A673 (cell line): ENCODE results near the gene PDE9A. TPM values are rescaled to one million over a fixed set of nuclear protein-coding genes. Genes with fewer than 3 reads are reported as not detected.
"Not testable (repeated sequence)": the region's sequence is repeated elsewhere in the genome, so short reads cannot be mapped to it uniquely, and the experiment has no call there.

ENCODE experiments used
- BruUV-seq: library from RNA; stranded (reverse); fragments of 400-500 nt; replicated peaks from 2 replicates; lab custom pipeline; 2021; lab: Mats Ljungman, UMichigan
- CTCF ChIA-PET: fragments of 300-600 bp; sonication (Branson Sonifier 250); formaldehyde crosslinking; loops from one replicate; lab custom pipeline; 2022; ENCODE audit warnings: antibody characterized with exemption; lab: Charles Lee
- POLR2A ChIA-PET: fragments of 300-600 bp; sonication (Branson Sonifier 250); formaldehyde crosslinking; loops from one replicate; lab custom pipeline; 2022; ENCODE audit warnings: antibody characterized with exemption; ENCODE audit not compliant: low non-redundant PET; lab: Charles Lee
- DNase-seq: peaks from one replicate; pipeline ENCODE4 v3.0.0-alpha.2; 2015; ENCODE audit warnings: low spot score
- H3K27ac ChIP-seq: fragments of 200-600 bp; sonication (generic); 2 replicates; pipeline ENCODE4 v1.5.1; 2016; ENCODE audit warnings: mixed run types, low read depth, mild to moderate bottlenecking, mixed read lengths, antibody characterized with exemption, low read length; ENCODE audit not compliant: poor library complexity, severe bottlenecking
- H3K27me3 ChIP-seq: fragments of 200-600 bp; sonication (generic); replicated peaks from 2 replicates; pipeline ENCODE4 v1.6.1; 2017; ENCODE audit warnings: mixed run types, low read depth, mild to moderate bottlenecking, mixed read lengths, antibody characterized with exemption, low read length; ENCODE audit not compliant: insufficient read depth, poor library complexity
- H3K36me3 ChIP-seq: fragments of 200-600 bp; sonication (generic); 2 replicates; pipeline ENCODE4 v1.6.1; 2016; ENCODE audit warnings: mixed run types, mild to moderate bottlenecking, mixed read lengths, antibody characterized with exemption, low read length; ENCODE audit not compliant: insufficient read depth, poor library complexity, severe bottlenecking
- H3K4me1 ChIP-seq: fragments of 200-600 bp; sonication (generic); 2 replicates; pipeline ENCODE4 v1.6.1; 2017; ENCODE audit warnings: mixed run types, mild to moderate bottlenecking, mixed read lengths, antibody characterized with exemption, low read length; ENCODE audit not compliant: insufficient read depth, poor library complexity, severe bottlenecking
- H3K4me3 ChIP-seq: fragments of 200-600 bp; sonication (generic); 2 replicates; pipeline ENCODE4 v1.5.1; 2016; ENCODE audit warnings: low read depth, mixed run types, mild to moderate bottlenecking, mixed read lengths, low read length; ENCODE audit not compliant: poor library complexity, severe bottlenecking
- H3K9me3 ChIP-seq: fragments of 200-600 bp; sonication (generic); 2 replicates; pipeline ENCODE4 v1.6.1; 2016; ENCODE audit warnings: mixed run types, low read depth, mild to moderate bottlenecking, mixed read lengths, antibody characterized with exemption, low read length; ENCODE audit not compliant: poor library complexity, severe bottlenecking
- EZH2 ChIP-seq: fragments of 200-600 bp; sonication (generic); IDR thresholded peaks from 2 replicates; pipeline ENCODE4 v1.6.1; 2017; ENCODE audit warnings: borderline replicate concordance, low read depth, mild to moderate bottlenecking, mixed read lengths, antibody characterized with exemption, low read length; ENCODE audit not compliant: poor library complexity, severe bottlenecking
- intact Hi-C: fragments of 100-400 bp; cut with micrococcal nuclease; formaldehyde crosslinking; loops from one replicate; pipeline ENCODE4 v1.10.0; 2022; ENCODE audit not compliant: unreplicated experiment
- total RNA-seq: library from RNA; stranded (reverse); gene quantifications from 2 replicates; pipeline ENCODE4 v1.2.3, GENCODE V29; 2021
- TF ChIP-seq, protein P1 (sequence below): fragments of 300-800, 200-600 bp; sonication (generic); conservative IDR thresholded peaks from 2 replicates; pipeline ENCODE4 v1.5.1; 2017; ENCODE audit warnings: low read depth, mild to moderate bottlenecking, antibody characterized with exemption, low read length, moderate library complexity, mixed read lengths

The PDE9A gene
- total RNA-seq, 1 experiment from 2014 or later, result 14.3 TPM

DNA sequence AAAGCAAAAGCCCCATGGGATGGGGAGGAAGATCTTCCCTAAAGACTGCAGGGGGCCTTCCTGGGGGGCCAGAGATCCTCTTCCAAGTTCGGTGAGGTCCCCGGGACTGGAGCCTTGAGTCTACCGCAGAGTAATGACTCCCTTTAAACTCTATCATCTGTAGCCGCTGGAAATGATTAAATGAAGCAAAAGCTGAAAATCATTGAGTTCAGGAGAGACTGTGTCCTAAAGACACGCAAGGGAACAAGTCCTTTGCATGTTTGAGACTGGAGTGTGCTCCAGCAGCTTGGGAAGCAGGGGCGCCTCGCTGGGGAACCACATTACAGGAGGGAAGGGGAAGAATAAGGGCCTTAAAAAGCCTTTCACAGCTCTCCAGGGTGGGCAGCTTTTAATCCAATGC is 155.8 kb downstream of the PDE9A start:
- no peak overlapping the region for H3K4me3 ChIP-seq
- H3K4me1 ChIP-seq, result no peaks in the 10 kb centered on the region
- TF ChIP-seq EZH2, result no peak
- TF ChIP-seq, protein P1, sequence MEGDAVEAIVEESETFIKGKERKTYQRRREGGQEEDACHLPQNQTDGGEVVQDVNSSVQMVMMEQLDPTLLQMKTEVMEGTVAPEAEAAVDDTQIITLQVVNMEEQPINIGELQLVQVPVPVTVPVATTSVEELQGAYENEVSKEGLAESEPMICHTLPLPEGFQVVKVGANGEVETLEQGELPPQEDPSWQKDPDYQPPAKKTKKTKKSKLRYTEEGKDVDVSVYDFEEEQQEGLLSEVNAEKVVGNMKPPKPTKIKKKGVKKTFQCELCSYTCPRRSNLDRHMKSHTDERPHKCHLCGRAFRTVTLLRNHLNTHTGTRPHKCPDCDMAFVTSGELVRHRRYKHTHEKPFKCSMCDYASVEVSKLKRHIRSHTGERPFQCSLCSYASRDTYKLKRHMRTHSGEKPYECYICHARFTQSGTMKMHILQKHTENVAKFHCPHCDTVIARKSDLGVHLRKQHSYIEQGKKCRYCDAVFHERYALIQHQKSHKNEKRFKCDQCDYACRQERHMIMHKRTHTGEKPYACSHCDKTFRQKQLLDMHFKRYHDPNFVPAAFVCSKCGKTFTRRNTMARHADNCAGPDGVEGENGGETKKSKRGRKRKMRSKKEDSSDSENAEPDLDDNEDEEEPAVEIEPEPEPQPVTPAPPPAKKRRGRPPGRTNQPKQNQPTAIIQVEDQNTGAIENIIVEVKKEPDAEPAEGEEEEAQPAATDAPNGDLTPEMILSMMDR, result no peak
- POLR2A ChIA-PET, result no interaction called here
- no peak for DNase-seq
- no TSS peak for BruUV-seq
- no peaks in the 10 kb centered on the region for H3K27me3 ChIP-seq
- intact Hi-C loops, result loop anchor here (10.0 kb wide), 1 partner anchor 64 kb away; no protein-coding TSS in a partner anchor
- no peaks in the 10 kb centered on the region for H3K36me3 ChIP-seq
- H3K9me3 ChIP-seq, result peaks cover 6% of the 10 kb centered on the region
- no peak overlapping the region for H3K27ac ChIP-seq
- CTCF ChIA-PET, result no interaction called here

DNA sequence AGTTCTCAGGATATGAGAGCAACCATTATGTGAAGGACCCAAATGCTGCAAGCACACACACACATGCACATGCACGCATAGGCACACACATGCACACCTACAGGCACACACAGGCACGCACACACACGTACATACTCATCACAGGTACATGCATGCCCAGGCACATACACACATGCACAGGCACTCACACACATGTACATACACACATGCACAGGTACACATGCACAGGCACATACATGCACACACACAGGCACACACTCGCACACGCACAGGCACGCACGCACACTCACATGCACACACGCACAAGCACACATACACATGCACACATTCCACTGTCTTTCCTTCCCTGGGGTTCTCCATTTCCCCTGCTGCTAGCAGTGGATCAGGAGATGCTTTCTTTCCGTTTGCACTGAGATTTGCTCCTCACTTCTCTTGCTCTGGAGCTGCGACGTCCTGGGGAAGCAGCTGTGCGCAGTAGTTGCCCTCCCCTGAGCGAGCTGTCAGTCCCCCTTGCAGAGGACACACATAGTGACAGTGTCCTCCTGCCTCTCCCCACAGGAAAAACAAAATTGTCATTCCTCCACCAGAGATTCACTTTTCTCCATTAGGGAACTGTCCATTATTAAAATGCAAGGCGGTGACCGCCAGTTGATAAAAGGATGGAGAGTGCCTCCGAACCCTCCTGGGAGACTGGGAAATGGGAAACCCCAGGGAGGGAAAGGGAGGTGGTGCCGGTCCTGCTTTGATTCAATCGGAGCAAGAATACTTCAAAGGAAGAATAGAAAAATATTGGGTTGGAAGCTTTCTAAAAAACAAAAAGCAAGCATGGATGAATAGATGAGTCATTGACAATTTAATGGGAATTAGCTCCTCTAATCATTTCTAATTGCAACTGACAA is 156.4 kb downstream of the PDE9A start:
- Histone ChIP-seq H3K4me3 (no peak overlapping the region), H3K9me3 (peaks cover 12% of the 10 kb centered on the region), H3K27me3 (no peaks in the 10 kb centered on the region), H3K36me3 (no peaks in the 10 kb centered on the region), H3K4me1 (no peaks in the 10 kb centered on the region), H3K27ac (no peak overlapping the region)
- no peak for TF ChIP-seq EZH2
- TF ChIP-seq, protein P1, result no peak
- no TSS peak for BruUV-seq
- CTCF ChIA-PET, result no interaction called here
- POLR2A ChIA-PET, result no interaction called here
- intact Hi-C loops, result loop anchor here (10.0 kb wide), 1 partner anchor 65 kb away; no protein-coding TSS in a partner anchor
- no peak for DNase-seq

DNA sequence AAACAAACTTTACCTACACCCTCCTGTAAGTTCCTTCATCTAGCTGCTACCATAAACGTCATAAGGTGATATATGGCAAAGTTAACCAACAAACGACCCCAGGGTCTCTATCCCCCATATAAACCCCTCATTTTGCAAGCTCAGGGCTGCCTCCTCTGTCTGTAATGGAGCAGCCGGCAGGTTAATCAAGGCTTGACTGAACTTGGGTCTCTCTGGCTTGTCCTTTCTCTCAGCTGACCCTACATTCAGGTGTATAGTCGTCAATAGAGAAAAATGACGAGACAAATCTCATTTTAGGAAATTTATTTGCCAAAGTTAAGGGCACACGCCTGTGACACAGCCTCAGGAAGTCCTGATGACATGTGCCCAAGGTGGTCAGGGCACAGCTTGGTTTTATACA is 158.5 kb downstream of the PDE9A start:
- ChIA-PET CTCF (no interaction called here), POLR2A (no interaction called here)
- DNase-seq, result no peak
- no TSS peak for BruUV-seq
- Histone ChIP-seq H3K4me1 (no peaks in the 10 kb centered on the region), H3K36me3 (no peaks in the 10 kb centered on the region), H3K4me3 (no peak overlapping the region), H3K27ac (no peak overlapping the region), H3K9me3 (peaks cover 24% of the 10 kb centered on the region), H3K27me3 (no peaks in the 10 kb centered on the region)
- intact Hi-C loops, result no loop called here
- TF ChIP-seq, protein P1, result no peak
- no peak for TF ChIP-seq EZH2

DNA sequence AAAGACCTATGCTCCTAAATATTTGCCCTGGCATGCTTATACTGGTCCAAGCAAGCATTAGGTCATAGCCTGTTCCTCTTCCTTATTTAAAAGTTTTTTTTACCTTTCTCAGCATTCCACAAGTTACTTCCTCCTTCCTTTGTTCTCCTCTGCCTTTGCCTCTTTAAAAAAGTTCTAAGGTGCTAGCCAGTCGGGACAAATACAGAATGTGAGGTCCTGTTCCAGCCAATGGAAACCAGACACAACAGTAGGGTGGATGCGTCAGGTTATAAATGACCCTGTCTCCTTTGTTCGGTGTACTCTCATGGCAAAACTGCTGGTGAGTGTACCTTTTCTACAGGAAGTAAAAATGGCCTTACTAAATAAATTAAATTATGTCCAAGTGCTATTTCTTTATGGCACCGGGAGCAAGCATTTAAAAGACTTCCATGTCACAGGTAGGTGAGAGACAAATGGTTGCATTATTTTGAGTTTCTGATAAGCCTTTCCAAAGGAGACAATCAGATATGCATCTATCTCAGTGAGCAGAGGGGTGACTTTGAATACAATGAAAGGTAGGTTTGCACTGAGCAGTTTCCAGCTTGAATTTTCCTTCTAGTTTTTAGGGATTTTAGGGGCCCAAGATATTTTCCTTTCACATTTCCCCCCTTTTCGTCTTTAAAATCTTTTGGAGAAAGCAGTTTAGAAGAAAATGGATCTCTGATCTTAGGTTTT is 159.3 kb downstream of the PDE9A start:
- peaks cover 24% of the 10 kb centered on the region for H3K9me3 ChIP-seq
- H3K27me3 ChIP-seq, H3K4me1 ChIP-seq, H3K36me3 ChIP-seq, H3K4me3 ChIP-seq, DNase-seq, BruUV-seq, CTCF ChIA-PET, intact Hi-C loops, POLR2A ChIA-PET, H3K27ac ChIP-seq: not testable (repeated sequence)
